ENCODE measurements around the gene KRTAP10-7.

DNA sequence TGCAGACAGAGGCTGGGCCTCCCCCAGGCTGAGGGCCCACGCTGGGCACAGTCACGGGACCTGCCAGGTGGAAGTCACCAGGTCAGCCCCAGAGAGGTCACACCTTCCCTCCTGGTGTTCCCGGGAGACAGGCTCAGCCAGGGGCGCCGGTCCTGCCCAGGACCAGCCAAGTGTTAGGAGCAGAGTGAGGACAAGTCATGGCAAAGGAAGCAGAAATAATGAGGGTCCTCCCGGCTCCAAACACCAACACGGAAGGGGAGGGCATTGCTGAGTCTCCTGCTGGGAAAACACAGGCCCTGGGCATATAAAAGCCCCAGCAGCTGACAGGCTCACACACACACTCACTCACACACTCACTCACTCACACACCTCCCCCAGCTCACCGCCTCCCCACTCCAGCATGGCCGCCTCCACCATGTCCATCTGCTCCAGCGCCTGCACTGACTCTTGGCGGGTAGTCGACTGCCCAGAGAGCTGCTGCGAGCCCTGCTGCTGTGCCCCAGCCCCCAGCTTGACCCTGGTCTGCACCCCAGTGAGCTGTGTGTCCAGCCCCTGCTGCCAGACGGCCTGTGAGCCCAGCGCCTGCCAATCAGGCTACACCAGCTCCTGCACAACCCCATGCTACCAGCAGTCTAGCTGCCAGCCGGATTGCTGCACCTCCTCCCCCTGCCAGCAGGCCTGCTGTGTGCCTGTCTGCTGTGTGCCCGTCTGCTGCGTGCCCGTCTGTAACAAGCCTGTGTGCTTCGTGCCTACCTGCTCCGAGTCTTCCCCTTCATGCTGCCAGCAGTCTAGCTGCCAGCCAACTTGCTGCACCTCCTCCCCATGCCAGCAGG, 36.8 kb downstream of the KRTAP10-7 start, which contains the start of gene KRTAP10-10:
- TF ChIP-seq, protein P1, sequence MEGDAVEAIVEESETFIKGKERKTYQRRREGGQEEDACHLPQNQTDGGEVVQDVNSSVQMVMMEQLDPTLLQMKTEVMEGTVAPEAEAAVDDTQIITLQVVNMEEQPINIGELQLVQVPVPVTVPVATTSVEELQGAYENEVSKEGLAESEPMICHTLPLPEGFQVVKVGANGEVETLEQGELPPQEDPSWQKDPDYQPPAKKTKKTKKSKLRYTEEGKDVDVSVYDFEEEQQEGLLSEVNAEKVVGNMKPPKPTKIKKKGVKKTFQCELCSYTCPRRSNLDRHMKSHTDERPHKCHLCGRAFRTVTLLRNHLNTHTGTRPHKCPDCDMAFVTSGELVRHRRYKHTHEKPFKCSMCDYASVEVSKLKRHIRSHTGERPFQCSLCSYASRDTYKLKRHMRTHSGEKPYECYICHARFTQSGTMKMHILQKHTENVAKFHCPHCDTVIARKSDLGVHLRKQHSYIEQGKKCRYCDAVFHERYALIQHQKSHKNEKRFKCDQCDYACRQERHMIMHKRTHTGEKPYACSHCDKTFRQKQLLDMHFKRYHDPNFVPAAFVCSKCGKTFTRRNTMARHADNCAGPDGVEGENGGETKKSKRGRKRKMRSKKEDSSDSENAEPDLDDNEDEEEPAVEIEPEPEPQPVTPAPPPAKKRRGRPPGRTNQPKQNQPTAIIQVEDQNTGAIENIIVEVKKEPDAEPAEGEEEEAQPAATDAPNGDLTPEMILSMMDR (IDR thresholded peaks at IDR 0.05; ENCODE audit: low read depth, low read length, poor library complexity, severe bottlenecking), result no peak
- TF ChIP-seq EZH2phosphoT487 (IDR thresholded peaks at IDR 0.05; ENCODE audit: borderline replicate concordance, low read length), result no peak
